HG03432 (cell line): ENCODE measurements around the gene HACL1.

Experiments
- ATAC-seq: cut with Tn5 transposase; IDR thresholded peaks from one replicate; pipeline ENCODE4 v1.9.1; 2021; ENCODE audit warnings: mild to moderate bottlenecking, moderate library complexity; ENCODE audit not compliant: unreplicated experiment

Gene HACL1

GRCh38 chr3:15601399-15602145, at the start of gene HACL1, which contains the start of gene BTD:
Gene HACL1 (minus strand): TSS chr3:15601569. CDS start chr3:15601463, 106 bp downstream.
Gene BTD (plus strand): TSS chr3:15601745. CDS start chr3:15635440, 33,695 bp downstream.
- peak; percentile 94 for ATAC-seq

DNA sequence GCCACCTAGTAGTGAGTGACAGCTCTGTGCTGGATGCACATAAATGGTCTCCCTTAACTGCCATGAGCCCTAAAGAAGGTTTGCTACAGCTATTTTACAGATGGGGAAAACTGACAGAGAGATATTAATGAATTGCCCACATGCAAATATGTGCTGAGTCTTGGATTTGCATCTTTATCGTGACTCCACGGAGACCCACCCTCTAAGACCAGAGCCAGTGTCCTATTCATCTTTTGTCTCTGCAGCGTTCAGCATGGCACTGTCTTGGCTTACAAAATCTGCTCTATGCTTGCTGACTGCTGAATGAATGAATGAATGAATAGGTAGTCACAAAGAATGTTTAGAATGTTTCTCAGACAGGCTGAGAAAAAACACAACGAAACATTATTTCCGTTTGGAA, 48.5 kb upstream of the HACL1 start:
- ATAC-seq = no peak

DNA sequence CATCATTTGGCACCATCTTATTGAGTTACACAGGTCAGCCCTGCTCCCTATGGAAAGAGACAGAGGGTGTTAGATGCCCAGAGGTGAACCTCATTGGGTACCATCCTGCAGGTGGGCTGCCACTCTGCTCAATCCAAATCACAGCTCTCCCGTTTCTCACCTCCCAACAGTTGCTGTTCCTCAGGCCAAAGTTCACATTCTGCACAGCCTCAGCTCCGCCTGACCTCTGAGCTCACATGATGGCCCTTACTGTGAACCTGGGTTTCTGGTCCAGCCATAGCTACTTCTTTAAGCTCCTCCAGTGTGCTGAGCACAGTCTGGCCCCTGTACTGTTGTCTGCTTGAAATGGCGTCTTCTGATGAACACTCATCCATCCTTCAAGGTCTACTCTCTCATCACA, 48.0 kb upstream of the HACL1 start:
- ATAC-seq = no peak

GRCh38 chr3:15647611-15648167, 46.3 kb upstream of the HACL1 start:
- ATAC-seq = peak; percentile 91

DNA sequence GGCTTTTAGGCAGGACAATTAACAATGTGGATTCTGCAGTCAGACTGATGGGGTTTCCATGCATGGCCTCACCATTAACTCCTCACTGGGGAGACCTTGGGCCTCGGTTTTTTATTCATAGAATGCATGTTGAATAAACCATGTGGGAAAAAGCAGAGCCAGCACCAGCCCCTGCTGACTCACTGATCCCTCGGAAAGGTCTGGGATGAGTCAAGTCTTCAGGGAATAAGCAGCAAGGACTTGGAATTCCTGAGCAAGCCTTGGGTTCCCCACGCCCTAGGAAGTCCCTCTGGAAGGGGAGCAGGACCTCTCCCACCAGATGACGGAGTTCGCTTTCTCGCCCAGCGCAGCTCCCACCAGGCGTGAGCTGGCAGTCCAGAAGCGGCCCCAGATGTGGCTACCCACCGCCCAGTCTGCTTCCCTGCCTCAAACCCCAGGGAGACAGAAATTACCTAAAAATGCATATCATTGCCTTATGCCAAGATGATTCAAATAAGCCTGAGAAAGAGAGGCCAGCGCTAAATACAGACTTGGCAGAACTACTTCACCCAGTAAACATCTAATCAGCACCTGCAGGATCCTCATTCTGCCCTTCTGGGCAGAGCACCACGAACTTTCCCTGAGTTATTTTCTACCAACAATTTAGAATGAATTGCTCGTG, 45.6 kb upstream of the HACL1 start:
- peak; percentile 12 for ATAC-seq

- no peak for ATAC-seq
Observed at GRCh38 chr3:15645740-15646501, 44.6 kb upstream of the HACL1 start.

DNA sequence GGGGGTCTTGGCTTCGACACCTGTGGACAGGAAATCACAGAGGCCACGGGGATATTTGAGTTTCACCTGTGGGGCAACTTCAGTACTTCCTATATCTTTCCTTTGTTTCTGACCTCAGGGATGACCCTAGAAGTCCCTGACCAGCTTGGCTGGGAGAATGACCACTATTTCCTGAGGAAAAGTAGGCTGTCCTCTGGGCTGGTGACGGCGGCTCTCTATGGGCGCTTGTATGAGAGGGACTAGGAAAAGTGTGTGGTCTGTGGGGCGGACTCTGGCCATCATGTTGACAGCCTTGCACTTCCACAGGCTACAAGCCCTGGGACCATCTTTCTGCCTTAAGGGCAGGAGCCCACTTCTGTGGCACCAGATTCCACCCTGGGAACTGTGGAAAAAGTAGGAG, 43.9 kb upstream of the HACL1 start:
- ATAC-seq = no peak

DNA sequence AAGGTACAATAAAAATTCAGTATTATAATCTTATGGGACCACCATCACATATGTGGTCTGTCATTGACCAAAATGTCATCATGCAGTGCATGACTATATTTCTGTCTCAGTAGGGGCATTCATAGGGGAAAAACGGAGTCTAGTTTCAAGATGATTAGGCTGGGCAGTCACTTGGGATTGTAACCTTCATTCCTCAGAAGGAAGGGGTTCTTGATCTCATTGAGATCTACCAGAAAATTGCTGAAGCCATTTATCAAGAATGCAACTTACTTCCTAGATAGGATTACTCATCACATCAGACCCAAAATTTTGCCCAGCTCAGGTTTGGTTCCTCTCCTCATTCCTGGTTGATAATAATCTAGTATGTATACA, 37.5 kb upstream of the HACL1 start:
- peak; percentile 44 for ATAC-seq

GRCh38 chr3:15638193-15638890, 37.0 kb upstream of the HACL1 start:
- no peak for ATAC-seq

DNA sequence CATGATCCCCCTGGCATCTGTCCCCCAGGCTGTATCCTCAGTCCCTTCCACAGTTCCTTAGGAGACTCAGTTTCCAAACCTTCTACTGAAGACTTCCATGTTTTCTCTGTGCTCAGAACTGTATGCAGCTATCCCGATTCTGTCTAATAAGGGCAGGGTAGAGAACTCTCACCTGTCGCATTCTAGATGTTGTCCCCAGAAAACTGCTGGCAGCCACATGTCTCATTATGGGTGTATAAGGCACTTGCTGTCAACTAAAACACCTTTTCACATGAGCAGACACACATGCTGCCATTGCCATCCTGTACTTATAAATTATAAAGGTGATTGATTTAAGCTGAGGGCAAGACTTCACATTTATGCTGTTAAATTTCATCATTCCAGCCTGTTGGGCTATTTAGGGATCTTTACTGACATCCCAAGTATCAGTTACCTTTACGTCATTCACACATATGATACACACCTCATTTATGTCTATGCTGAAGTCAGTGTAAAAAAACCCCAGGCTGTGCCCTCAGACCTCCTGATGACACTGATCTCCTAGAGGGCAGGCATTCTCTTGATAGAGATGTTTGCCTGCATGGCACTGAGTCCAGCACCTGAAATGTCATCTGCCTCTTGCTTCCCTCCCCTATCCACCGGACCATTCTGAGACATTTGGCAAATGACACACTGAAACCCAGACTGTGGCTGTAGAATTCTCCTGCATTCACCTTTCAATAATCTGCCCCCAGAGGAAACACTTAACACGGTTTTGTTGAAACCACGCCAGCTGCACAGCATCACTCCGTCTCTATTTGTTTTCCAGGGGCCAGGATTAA, 36.0 kb upstream of the HACL1 start:
- ATAC-seq = peak; percentile 54

DNA sequence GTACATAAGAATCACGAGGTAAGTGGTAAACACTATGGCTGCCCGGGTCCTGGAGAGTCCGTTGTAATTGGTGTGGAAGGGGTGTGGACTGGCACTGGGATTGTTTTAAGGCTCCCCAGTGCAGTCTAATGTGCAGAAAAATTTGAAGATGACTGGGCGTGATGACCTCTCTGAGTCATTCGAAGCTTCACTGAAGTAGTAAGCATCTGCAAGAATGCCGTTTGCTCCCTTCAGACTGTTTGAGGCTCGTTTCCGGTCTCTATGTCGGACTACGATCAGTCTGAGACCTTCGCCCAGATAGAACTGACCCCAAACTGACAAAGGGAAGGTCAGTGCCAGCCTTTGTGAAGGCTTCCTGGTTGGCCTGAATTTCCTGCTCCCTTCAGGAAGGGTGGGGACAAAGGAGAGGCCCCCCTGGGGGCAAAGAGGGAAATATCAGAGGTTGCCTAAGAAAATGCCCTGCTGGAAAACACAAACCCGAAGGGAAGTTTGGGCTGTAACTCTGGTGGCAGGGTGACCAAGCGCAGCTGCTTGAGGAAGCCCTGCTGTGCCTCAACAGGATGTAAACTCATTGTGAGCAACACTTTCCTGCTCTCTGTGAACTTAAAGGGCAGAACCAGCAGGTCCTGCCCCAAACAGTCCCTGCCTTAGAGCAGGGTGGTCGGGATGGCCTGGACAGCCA, 34.8 kb upstream of the HACL1 start:
- ATAC-seq = peak; percentile 49

GRCh38 chr3:15635121-15635661, 33.8 kb upstream of the HACL1 start:
- no peak for ATAC-seq

- no peak for ATAC-seq
Observed at GRCh38 chr3:15634671-15635070, 33.3 kb upstream of the HACL1 start.

- no peak for ATAC-seq
Observed at GRCh38 chr3:15633766-15634598, 32.6 kb upstream of the HACL1 start.

DNA sequence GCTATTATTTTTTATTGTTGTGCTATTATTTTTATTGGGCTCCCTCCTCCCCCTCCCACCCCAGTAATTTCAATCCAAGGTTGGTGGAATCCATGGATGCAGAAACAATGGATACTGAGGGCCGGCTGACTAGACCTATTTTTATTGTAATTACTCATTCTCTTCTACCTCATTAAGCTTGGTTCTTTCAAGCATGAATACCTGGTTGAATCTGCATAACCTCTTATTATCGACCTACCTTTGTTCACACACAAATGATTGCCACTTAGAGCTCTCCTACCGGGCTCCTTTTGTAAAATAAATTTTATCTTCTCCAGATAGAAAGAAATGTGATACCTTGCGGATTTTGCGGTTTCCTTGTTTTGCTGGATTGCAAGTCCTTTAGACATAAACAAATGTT, 31.8 kb upstream of the HACL1 start:
- ATAC-seq = no peak

GRCh38 chr3:15632212-15632580, 30.8 kb upstream of the HACL1 start:
- ATAC-seq = no peak

GRCh38 chr3:15631426-15632211, 30.2 kb upstream of the HACL1 start:
- no peak for ATAC-seq
